Measurements from ENCODE around the gene NRG3.

The NRG3 gene

GRCh38 chr10:83007510-83007909 lies 1132.5 kb downstream of the NRG3 start:
- DNase-seq (ENCODE audit: low read depth): no peak

- no peak for DNase-seq (ENCODE audit: low read depth)
These were observed 1137.9 kb downstream of the NRG3 start for GRCh38 chr10:83012866-83013265.

- no peak for DNase-seq (ENCODE audit: low read depth)
These were observed 1142.3 kb downstream of the NRG3 start for GRCh38 chr10:83017076-83017867.

GRCh38 chr10:83023662-83024061 lies 1148.7 kb downstream of the NRG3 start:
- DNase-seq (ENCODE audit: low read depth): no peak

Measured in stimulated activated CD8-positive, alpha-beta memory T cell treated with anti-CD3 and anti-CD28 coated beads, Interleukin-7, amount 100 ng/mL, for 24 hours (primary cell).